K562 (cell line): Measurements from ENCODE around the gene TMEM127. TPM values are rescaled to one million over a fixed set of nuclear protein-coding genes. Genes with fewer than 3 reads are reported as not detected.

Source experiments
- ATF7 ChIP-seq: fragments of 450-650 bp; IDR thresholded peaks from 2 replicates; pipeline ENCODE4 v1.7.1; 2014; ENCODE audit warnings: mild to moderate bottlenecking, moderate library complexity
- CBFB ChIP-seq: sonication (generic); formaldehyde crosslinking; IDR thresholded peaks from 2 replicates; pipeline ENCODE4 v1.4.0; 2020; ENCODE audit warnings: mild to moderate bottlenecking, missing genetic modification reagents
- CHAMP1 ChIP-seq: fragments of 450-650 bp; IDR thresholded peaks from 2 replicates; pipeline ENCODE4 v1.6.1; 2016; ENCODE audit warnings: mild to moderate bottlenecking
- CREB5 ChIP-seq: fragments of 250-450 bp; sonication (Bioruptor Pico); IDR thresholded peaks from 2 replicates; pipeline ENCODE4 v1.5.0; 2020; ENCODE audit warnings: mild to moderate bottlenecking
- E2F6 ChIP-seq, 2 experiments: IDR thresholded peaks; 2 replicates each; pipeline ENCODE4 v1.6.1; 2011; ENCODE audit warnings: borderline replicate concordance in 1 of 2, control low read depth in 1 of 2, low read depth in 1 of 2, low read length in 1 of 2, mild to moderate bottlenecking in 1 of 2, mixed read lengths in 1 of 2, moderate library complexity in 1 of 2; ENCODE audit not compliant: insufficient read depth in 1 of 2, insufficient read length in 1 of 2, poor library complexity in 1 of 2, severe bottlenecking in 1 of 2; ENCODE audit errors: extremely low read depth in 1 of 2
- MLLT1 ChIP-seq, 2 experiments: fragments of 450-650 bp; IDR thresholded peaks; 2 replicates each; pipeline ENCODE4 v1.6.1; 2016
- POLR2H ChIP-seq: IDR thresholded peaks from 2 replicates; pipeline ENCODE4 v1.6.1; 2016; ENCODE audit warnings: missing genetic modification characterization, low read depth, mild to moderate bottlenecking, control low read depth, missing compliant biosample characterization, moderate library complexity
- REST ChIP-seq, 2 experiments: fragments of 450-650 bp; formaldehyde crosslinking in 1 of 2; IDR thresholded peaks; 2 replicates each; pipeline versions ENCODE4 v1.4.0 to v1.6.1; 2014 to 2020; ENCODE audit warnings: mild to moderate bottlenecking in 2 of 2, borderline replicate concordance in 1 of 2, low read depth in 1 of 2
- WHSC1 ChIP-seq: IDR thresholded peaks from one replicate; pipeline ENCODE4 v1.6.1; 2012; ENCODE audit warnings: low read length, control low read depth, inconsistent platforms
- ZNF239 ChIP-seq: fragments of 250-450 bp; sonication (Bioruptor Pico); IDR thresholded peaks from 2 replicates; pipeline ENCODE4 v1.4.0; 2020; ENCODE audit warnings: mild to moderate bottlenecking
- polyA plus RNA-seq, 8 experiments: library from polyadenylated mRNA; depleted of rRNA in 4 of 8; stranded (reverse) in 5 of 8; unstranded in 3 of 8; fragments of >200 nt; fragmentation: Nextera tagmentation in 2 of 8; fragmentation: Illumina TruSeq in 1 of 8; extraction: Ambion mirVana in 2 of 8; extraction: Trizol in 1 of 8; gene quantifications; 2 replicates each; pipeline versions ENCODE4 v1.2.1 to v1.2.3, GENCODE V29; 2011 to 2014; ENCODE audit warnings: inconsistent platforms in 1 of 8, missing spikeins in 1 of 8
- total RNA-seq, 7 experiments: library from RNA; depleted of rRNA in 6 of 7; stranded (reverse); fragments of >200 nt in 6 of 7; fragmentation: Illumina TruSeq in 2 of 7; extraction: Trizol in 2 of 7; gene quantifications; 2 replicates each; pipeline versions ENCODE4 v1.2.1 to v1.2.3, GENCODE V29; 2011 to 2021; ENCODE audit warnings: low replicate concordance in 1 of 7

The TMEM127 gene
- total and polyA plus RNA-seq, 9 of the 15 experiments (the other 6 are each of a cell fraction or from before 2014, with no cell fraction given): 1.7 to 20.0 (median 9.9) TPM

GRCh38 chr2:96305091-96305978 is 39.5 kb upstream of the TMEM127 start, which contains the start of gene SNRNP200 (continued):
- no peak for TF ChIP-seq WHSC1
- TF ChIP-seq CREB5 (CRISPR knock-in tag): no peak
- TF ChIP-seq POLR2H (tag): peak; percentile 89
- no peak for TF ChIP-seq ZNF239 (CRISPR knock-in tag)
- peak; percentile 71 for TF ChIP-seq CBFB (CRISPR knock-in tag)
- no peak for TF ChIP-seq REST (IDR thresholded peaks at IDR 0.05; ENCODE audit: borderline replicate concordance)
- no peak for TF ChIP-seq REST (CRISPR knock-in tag; IDR thresholded peaks at IDR 0.05; ENCODE audit: low read depth)
- TF ChIP-seq ATF7: peak; percentile 79
- TF ChIP-seq CHAMP1: no peak
- peak; percentile 59 for TF ChIP-seq E2F6 (IDR thresholded peaks at IDR 0.05; ENCODE audit: borderline replicate concordance in 1 of 2, extremely low read depth in 1 of 2, insufficient read depth in 1 of 2, insufficient read length in 1 of 2, low read depth in 1 of 2, low read length in 1 of 2, poor library complexity in 1 of 2, severe bottlenecking in 1 of 2)
- TF ChIP-seq MLLT1 (IDR thresholded peaks at IDR 0.05): peak; percentile 26 to 31; a peak in 1 of 4 replicates
